Ishikawa (cell line): ENCODE results near the gene GEMIN5.

Experiments used
- CEBPB ChIP-seq: IDR thresholded peaks from 2 replicates; pipeline ENCODE4 v1.6.1; 2012
- CREB1 ChIP-seq: IDR thresholded peaks from 2 replicates; pipeline ENCODE4 v1.6.1; 2012; ENCODE audit warnings: low read depth
- EGR1 ChIP-seq: IDR thresholded peaks from 2 replicates; pipeline ENCODE4 v1.6.1; 2012
- EP300 ChIP-seq: IDR thresholded peaks from 2 replicates; pipeline ENCODE4 v1.6.1; 2012; ENCODE audit warnings: borderline replicate concordance
- FOXM1 ChIP-seq: IDR thresholded peaks from 2 replicates; pipeline ENCODE4 v1.6.1; 2012; ENCODE audit warnings: low read depth, borderline replicate concordance
- NFIC ChIP-seq: IDR thresholded peaks from 2 replicates; pipeline ENCODE4 v1.6.1; 2012
- RAD21 ChIP-seq: IDR thresholded peaks from 2 replicates; pipeline ENCODE4 v1.6.1; 2012; ENCODE audit warnings: low read depth
- TAF1 ChIP-seq: IDR thresholded peaks from 2 replicates; pipeline ENCODE4 v1.6.1; 2012; ENCODE audit warnings: low read depth, mild to moderate bottlenecking
- TCF12 ChIP-seq: IDR thresholded peaks from 2 replicates; pipeline ENCODE4 v1.6.1; 2012; ENCODE audit warnings: low read depth
- TEAD4 ChIP-seq: IDR thresholded peaks from 2 replicates; pipeline ENCODE4 v1.6.1; 2012
- YY1 ChIP-seq: IDR thresholded peaks from 2 replicates; pipeline ENCODE4 v1.6.1; 2012; ENCODE audit warnings: low read depth
- ZBTB7A ChIP-seq: IDR thresholded peaks from 2 replicates; pipeline ENCODE4 v1.6.1; 2012; ENCODE audit warnings: low read depth
- TF ChIP-seq, protein P1 (sequence below): IDR thresholded peaks from 2 replicates; pipeline ENCODE4 v1.6.1; 2012; ENCODE audit warnings: low read depth, mild to moderate bottlenecking
- TF ChIP-seq, protein P2 (sequence below): IDR thresholded peaks from 2 replicates; pipeline ENCODE4 v1.6.1; 2012
- TF ChIP-seq, protein P3 (sequence below): IDR thresholded peaks from 2 replicates; pipeline ENCODE4 v1.6.1; 2012

Gene GEMIN5

DNA sequence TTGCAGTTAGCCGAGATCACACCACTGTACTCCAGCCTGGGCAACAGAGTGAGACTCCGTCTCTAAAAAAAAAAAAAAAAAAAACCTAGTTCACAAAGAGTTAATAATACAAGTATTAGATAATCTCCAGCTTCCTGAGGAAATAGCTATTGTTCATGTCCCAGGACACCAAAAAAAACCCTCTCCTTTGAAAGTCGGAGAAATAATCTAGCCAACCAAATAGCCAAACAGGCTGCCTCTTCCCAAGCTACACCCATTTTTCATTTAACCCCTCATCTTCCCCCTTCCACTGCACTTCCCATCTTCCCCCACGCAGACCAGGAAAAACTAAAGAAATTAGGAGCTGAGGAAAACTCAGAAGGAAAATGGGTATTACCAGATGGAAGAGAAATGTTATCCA lies 56.0 kb downstream of the GEMIN5 start:
- TF ChIP-seq FOXM1 (no peak), EP300 (no peak), EGR1 (no peak), YY1 (no peak)
- TF ChIP-seq, protein P1, sequence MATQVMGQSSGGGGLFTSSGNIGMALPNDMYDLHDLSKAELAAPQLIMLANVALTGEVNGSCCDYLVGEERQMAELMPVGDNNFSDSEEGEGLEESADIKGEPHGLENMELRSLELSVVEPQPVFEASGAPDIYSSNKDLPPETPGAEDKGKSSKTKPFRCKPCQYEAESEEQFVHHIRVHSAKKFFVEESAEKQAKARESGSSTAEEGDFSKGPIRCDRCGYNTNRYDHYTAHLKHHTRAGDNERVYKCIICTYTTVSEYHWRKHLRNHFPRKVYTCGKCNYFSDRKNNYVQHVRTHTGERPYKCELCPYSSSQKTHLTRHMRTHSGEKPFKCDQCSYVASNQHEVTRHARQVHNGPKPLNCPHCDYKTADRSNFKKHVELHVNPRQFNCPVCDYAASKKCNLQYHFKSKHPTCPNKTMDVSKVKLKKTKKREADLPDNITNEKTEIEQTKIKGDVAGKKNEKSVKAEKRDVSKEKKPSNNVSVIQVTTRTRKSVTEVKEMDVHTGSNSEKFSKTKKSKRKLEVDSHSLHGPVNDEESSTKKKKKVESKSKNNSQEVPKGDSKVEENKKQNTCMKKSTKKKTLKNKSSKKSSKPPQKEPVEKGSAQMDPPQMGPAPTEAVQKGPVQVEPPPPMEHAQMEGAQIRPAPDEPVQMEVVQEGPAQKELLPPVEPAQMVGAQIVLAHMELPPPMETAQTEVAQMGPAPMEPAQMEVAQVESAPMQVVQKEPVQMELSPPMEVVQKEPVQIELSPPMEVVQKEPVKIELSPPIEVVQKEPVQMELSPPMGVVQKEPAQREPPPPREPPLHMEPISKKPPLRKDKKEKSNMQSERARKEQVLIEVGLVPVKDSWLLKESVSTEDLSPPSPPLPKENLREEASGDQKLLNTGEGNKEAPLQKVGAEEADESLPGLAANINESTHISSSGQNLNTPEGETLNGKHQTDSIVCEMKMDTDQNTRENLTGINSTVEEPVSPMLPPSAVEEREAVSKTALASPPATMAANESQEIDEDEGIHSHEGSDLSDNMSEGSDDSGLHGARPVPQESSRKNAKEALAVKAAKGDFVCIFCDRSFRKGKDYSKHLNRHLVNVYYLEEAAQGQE: no peak

DNA sequence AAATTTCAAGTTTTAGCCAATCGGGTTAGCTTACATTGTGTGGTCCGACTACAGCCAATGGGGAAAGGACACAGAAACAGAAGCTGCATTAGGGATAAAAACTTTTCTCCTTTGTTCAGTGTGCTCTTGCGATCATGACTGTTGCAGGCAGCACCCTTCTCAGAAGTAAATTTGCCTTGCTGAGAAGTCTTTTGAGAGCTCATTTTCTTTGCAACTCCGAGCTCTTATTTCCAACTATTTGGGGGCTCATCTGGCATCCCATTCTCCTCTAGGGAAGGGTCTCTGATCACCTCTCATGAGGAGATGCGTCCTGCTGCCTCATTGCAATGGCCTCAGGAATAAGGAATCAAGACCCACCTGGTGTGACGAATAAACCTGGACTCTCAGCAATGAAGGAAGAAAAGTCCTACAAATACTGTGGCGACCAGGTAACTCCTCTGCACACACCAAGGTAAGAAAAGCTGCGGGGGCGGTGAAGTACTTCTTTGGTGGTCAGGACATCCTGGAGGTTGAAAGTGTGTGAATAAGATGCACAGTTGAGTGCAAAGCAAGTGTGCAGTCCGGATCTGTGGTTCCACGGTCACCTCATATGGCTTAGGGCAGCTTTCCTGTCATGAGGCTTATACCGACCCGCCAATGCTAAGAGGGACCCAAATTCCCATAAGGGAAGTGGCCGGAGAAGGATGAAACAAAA lies 59.2 kb downstream of the GEMIN5 start:
- TF ChIP-seq, protein P2, sequence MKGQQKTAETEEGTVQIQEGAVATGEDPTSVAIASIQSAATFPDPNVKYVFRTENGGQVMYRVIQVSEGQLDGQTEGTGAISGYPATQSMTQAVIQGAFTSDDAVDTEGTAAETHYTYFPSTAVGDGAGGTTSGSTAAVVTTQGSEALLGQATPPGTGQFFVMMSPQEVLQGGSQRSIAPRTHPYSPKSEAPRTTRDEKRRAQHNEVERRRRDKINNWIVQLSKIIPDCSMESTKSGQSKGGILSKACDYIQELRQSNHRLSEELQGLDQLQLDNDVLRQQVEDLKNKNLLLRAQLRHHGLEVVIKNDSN: no peak
- TF ChIP-seq TEAD4 (no peak), CREB1 (no peak)

DNA sequence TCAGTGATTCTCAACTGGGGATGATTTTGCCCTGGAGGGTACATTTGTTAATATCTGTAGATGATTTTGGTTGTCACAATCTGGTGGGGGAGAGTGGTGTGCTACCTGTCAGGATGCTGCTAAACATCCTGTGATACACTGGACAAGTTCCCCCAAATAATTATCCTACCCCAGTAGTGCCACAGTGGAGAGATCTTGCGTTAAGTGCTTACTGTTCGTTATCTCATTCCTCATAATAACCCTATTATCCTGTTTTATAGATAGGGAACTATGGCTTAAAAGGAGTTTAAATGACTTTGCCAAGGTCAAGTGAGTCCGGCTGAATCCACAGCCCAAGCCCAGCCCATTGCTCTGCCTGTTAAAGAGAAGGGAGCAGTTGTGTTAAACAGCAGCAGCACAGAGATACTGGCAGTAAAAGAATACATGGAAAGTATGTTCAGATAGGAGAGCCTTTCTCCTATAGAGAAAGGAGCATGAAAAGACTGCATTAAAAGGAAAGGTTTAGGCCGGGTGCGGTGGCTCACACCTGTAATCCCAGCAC lies 64.2 kb downstream of the GEMIN5 start:
- no peak for TF ChIP-seq CREB1
- no peak for TF ChIP-seq EGR1
- TF ChIP-seq, protein P1: no peak
- no peak for TF ChIP-seq TCF12
- no peak for TF ChIP-seq FOXM1
- no peak for TF ChIP-seq YY1
- TF ChIP-seq, protein P2: no peak
- no peak for TF ChIP-seq TAF1

DNA sequence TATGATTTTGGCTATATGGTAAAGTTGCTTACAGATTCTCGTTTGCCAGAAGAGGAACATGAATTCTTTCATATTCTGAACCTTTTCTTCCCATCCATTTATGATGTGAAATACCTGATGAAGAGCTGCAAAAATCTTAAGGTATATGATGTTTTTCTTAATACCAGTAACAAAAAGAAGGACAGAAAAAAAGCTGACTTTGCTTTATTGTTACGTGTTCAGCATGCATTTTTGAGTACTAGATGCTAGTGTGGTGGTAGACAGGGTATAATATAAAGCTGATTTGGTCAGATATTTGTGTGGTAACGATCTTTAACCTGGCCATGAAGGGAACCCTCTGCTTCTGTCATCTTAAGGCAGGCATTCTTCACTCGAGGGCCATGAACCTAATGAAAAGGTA lies 66.3 kb downstream of the GEMIN5 start:
- no peak for TF ChIP-seq YY1
- no peak for TF ChIP-seq NFIC
- TF ChIP-seq CEBPB: no peak
- TF ChIP-seq, protein P2: no peak
- no peak for TF ChIP-seq TCF12
- no peak for TF ChIP-seq ZBTB7A
- TF ChIP-seq EP300: no peak
- no peak for TF ChIP-seq CREB1
- no peak for TF ChIP-seq RAD21
- TF ChIP-seq, protein P1: no peak
- no peak for TF ChIP-seq EGR1
- TF ChIP-seq, protein P3, sequence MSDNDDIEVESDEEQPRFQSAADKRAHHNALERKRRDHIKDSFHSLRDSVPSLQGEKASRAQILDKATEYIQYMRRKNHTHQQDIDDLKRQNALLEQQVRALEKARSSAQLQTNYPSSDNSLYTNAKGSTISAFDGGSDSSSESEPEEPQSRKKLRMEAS: no peak
- TF ChIP-seq FOXM1: no peak
- no peak for TF ChIP-seq TAF1
- TF ChIP-seq TEAD4: no peak

DNA sequence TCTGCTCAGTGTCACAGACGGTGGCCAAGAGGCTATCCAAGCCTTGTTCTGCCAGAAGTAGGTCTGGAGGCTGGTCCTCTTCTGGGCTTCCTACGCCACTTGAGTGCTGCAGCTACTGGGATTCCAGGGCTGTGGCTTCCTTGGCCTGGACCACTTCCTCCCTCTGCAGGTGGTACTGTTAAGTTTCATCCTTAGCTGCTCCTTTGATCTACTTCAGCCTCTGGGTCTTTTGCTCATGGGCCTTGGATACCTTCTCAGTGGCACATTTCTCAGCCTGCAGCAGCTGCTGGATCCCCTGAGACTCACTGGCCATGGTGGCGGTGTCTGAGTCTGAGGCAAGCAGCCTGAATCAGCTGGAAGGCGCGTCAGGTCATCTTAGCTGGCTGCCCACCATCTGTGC lies 69.3 kb downstream of the GEMIN5 start:
- TF ChIP-seq, protein P2: no peak
- TF ChIP-seq NFIC (no peak), TCF12 (no peak), EGR1 (no peak), ZBTB7A (no peak), RAD21 (no peak; the same call in 1 of the 2 replicates), CREB1 (no peak), EP300 (no peak), TEAD4 (no peak), TAF1 (no peak), YY1 (no peak), FOXM1 (no peak), CEBPB (no peak)
- TF ChIP-seq, protein P3: no peak
- TF ChIP-seq, protein P1: no peak
